ENCODE results near the gene RTN4IP1. TPM values are rescaled to one million over a fixed set of nuclear protein-coding genes. Genes with fewer than 3 reads are reported as not detected.
"Not testable (repeated sequence)": the region's sequence is repeated elsewhere in the genome, so short reads cannot be mapped to it uniquely, and the experiment has no call there.

The RTN4IP1 gene
- total and polyA plus RNA-seq, 10 of the 15 experiments (the other 5 are each of a cell fraction or from before 2014, with no cell fraction given), result 8.2 to 17.0 (median 9.8) TPM

GRCh38 chr6:106549521-106549920 lies 79.8 kb downstream of the RTN4IP1 start:
- RAD21 ChIA-PET (ENCODE audit: unreplicated experiment), result no interaction called here
- POLR2A ChIA-PET, result no interaction called here
- FAIRE-seq, result no peak
- ATAC-seq, result no peak
- Histone ChIP-seq H3K27ac (ENCODE audit: control insufficient read depth, insufficient read depth) (no peak overlapping the region), H4K20me1 (ENCODE audit: control insufficient read depth, insufficient read depth) (no peaks in the 10 kb centered on the region), H3K4me2 (ENCODE audit: control insufficient read depth, insufficient read depth) (no peak overlapping the region), H3K4me1 (ENCODE audit: control insufficient read depth, insufficient read depth, low read length) (no peaks in the 10 kb centered on the region), H2AFZ (ENCODE audit: control insufficient read depth, low read depth, low read length) (no peak overlapping the region), H3K79me2 (ENCODE audit: control insufficient read depth, insufficient read depth, low read length) (no peaks in the 10 kb centered on the region), H3K36me3 (ENCODE audit: control insufficient read depth in 2 of 2, insufficient read depth in 2 of 2, low read length in 1 of 2) (peaks cover 5 to 44% of the 10 kb centered on the region in 2 experiments), H3K9me3 (replicated peaks; ENCODE audit: control insufficient read depth, insufficient read depth, low read length) (no peaks in the 10 kb centered on the region; the same call in 2 of the 3 replicates), H3K9ac (ENCODE audit: control insufficient read depth, insufficient read depth, low read length) (no peak overlapping the region), H3K27me3 (replicated peaks in 1 of 2; ENCODE audit: control insufficient read depth in 2 of 2, insufficient read depth in 2 of 2, low read length in 1 of 2) (no peaks in the 10 kb centered on the region), H3K4me3 (no peak overlapping the region)
- CTCF ChIA-PET, result interaction anchor here (1.5 kb wide), 1 partner anchor 105 kb away, joined by 4 read pairs; no protein-coding TSS in a partner anchor
- intact Hi-C loops (cut with micrococcal nuclease; ENCODE audit: unreplicated experiment) (no loop called here), in situ Hi-C loops (cut with MboI) (no loop called here)
- no TSS peak for BruUV-seq (replicated peaks)
- SMC1A ChIA-PET (ENCODE audit: uncharacterized antibody, unreplicated experiment), result interaction anchor here (1.5 kb wide), 1 partner anchor 36 kb away, joined by 4 read pairs; no protein-coding TSS in a partner anchor
- TF ChIP-seq GABPA (IDR thresholded peaks at IDR 0.05; ENCODE audit: low read depth) (no peak), POLR2AphosphoS5 (IDR thresholded peaks at IDR 0.05; ENCODE audit: low read length) (peak; percentile 59; the same call in 1 of the 2 replicates)
- no peak for DNase-seq (ENCODE audit: low read depth, low spot score)
- 100% methylated on average over 1 of the region's 1 CpG for WGBS (ENCODE audit: insufficient coverage, insufficient replicate concordance, low lambda C conversion rate, missing lambda C conversion rate)

GRCh38 chr6:106548926-106549455 lies 80.3 kb downstream of the RTN4IP1 start:
- H3K4me1 ChIP-seq (ENCODE audit: control insufficient read depth, insufficient read depth, low read length); H3K4me2 ChIP-seq (ENCODE audit: control insufficient read depth, insufficient read depth); FAIRE-seq; H4K20me1 ChIP-seq (ENCODE audit: control insufficient read depth, insufficient read depth); H3K27ac ChIP-seq (ENCODE audit: control insufficient read depth, insufficient read depth); H3K79me2 ChIP-seq (ENCODE audit: control insufficient read depth, insufficient read depth, low read length); H3K27me3 ChIP-seq (replicated peaks in 1 of 2; ENCODE audit: control insufficient read depth in 2 of 2, insufficient read depth in 2 of 2, low read length in 1 of 2); SMC1A ChIA-PET (ENCODE audit: uncharacterized antibody, unreplicated experiment); DNase-seq (ENCODE audit: low read depth, low spot score); H2AFZ ChIP-seq (ENCODE audit: control insufficient read depth, low read depth, low read length); H3K4me3 ChIP-seq; RAD21 ChIA-PET (ENCODE audit: unreplicated experiment); POLR2A ChIA-PET; CTCF ChIA-PET; ATAC-seq; BruUV-seq (replicated peaks); intact Hi-C loops (cut with micrococcal nuclease; ENCODE audit: unreplicated experiment); H3K9me3 ChIP-seq (replicated peaks; ENCODE audit: control insufficient read depth, insufficient read depth, low read length); H3K9ac ChIP-seq (ENCODE audit: control insufficient read depth, insufficient read depth, low read length); in situ Hi-C loops (cut with MboI): not testable (repeated sequence)
- 100% methylated on average over 3 of the region's 6 CpGs for WGBS (ENCODE audit: insufficient coverage, insufficient replicate concordance, low lambda C conversion rate, missing lambda C conversion rate)
- peaks cover 3 to 45% of the 10 kb centered on the region in 2 experiments for H3K36me3 ChIP-seq (ENCODE audit: control insufficient read depth in 2 of 2, insufficient read depth in 2 of 2, low read length in 1 of 2)

Data from GM12878 (cell line).